Transverse colon (tissue), 4 donors: ENCODE measurements around the gene IMP4. TPM values are rescaled to one million over a fixed set of nuclear protein-coding genes. Genes with fewer than 3 reads are reported as not detected.

ENCODE experiments used
- DNase-seq: peaks from one replicate; pipeline ENCODE4 v3.0.0-alpha.2; 2019
- H3K27ac ChIP-seq, 4 donors: fragments of 200-600 bp; sonication (generic); 2 replicates each; pipeline ENCODE4 v1.5.1; 2016 to 2018; ENCODE audit warnings: inconsistent platforms in 4 of 4
- H3K27me3 ChIP-seq: fragments of 200-600 bp; sonication (generic); 2 replicates; pipeline ENCODE4 v1.5.1; 2017; ENCODE audit warnings: inconsistent platforms
- H3K36me3 ChIP-seq, 4 donors: fragments of 200-600 bp; sonication (generic); 2 replicates each; pipeline ENCODE4 v1.5.1; 2017 to 2019; ENCODE audit warnings: inconsistent platforms in 4 of 4
- H3K4me1 ChIP-seq, 4 donors: fragments of 200-600 bp; sonication (generic); 2 replicates each; pipeline ENCODE4 v1.5.1; 2017 to 2020; ENCODE audit warnings: inconsistent platforms in 4 of 4
- H3K4me3 ChIP-seq, 4 donors: fragments of 200-600 bp; sonication (generic); 1 replicate in 1 of 4; 2 replicates in 3 of 4; pipeline versions ENCODE4 v1.5.1 to v1.6.1; 2017 to 2019; ENCODE audit warnings: inconsistent platforms in 4 of 4
- H3K9me3 ChIP-seq, 2 donors: fragments of 200-600 bp; sonication (generic); 2 replicates each; pipeline ENCODE4 v1.5.1; 2017 to 2019; ENCODE audit warnings: inconsistent platforms in 2 of 2
- CTCF ChIP-seq, 5 experiments: fragments of 200-600 bp in 3 of 5; fragments of 450-650 bp in 2 of 5; sonication (generic) in 3 of 5; IDR thresholded peaks; 1 replicate in 2 of 5; 2 replicates in 3 of 5; pipeline ENCODE4 v1.5.1; 2016 to 2017; ENCODE audit warnings: antibody characterized with exemption in 5 of 5, inconsistent platforms in 3 of 5, mild to moderate bottlenecking in 2 of 5, moderate library complexity in 1 of 5
- EP300 ChIP-seq: sonication (generic); formaldehyde crosslinking; IDR thresholded peaks from one replicate; pipeline ENCODE4 v1.6.1; 2017; ENCODE audit warnings: antibody characterized with exemption, low read depth
- POLR2A ChIP-seq: fragments of 450-650 bp; IDR thresholded peaks from one replicate; pipeline ENCODE4 v1.6.1; 2016; ENCODE audit warnings: antibody characterized with exemption, mild to moderate bottlenecking, moderate library complexity
- POLR2AphosphoS5 ChIP-seq, 3 donors: sonication (generic); formaldehyde crosslinking; IDR thresholded peaks; one replicate each; pipeline ENCODE4 v1.6.1; 2016; ENCODE audit warnings: antibody characterized with exemption in 3 of 3
- WGBS, 2 donors: methylation state at CpG; one replicate each; pipeline ENCODE4 v1.1.5; 2018; ENCODE audit warnings: low coverage in 1 of 2; 5-methylcytosine and 5-hydroxymethylcytosine counted together
- in situ Hi-C, 4 donors: fragments of 200-750 bp; cut with MboI; loops; one replicate each; pipeline versions ENCODE4 v1.15.0 to v1.15.1; 2017; ENCODE audit warnings: low sequenced_read_pairs in 3 of 4, low pct_ligation_motif_present in 1 of 4, low pct_unique_long_range_greater_than_20kb in 1 of 4
- intact Hi-C: fragments of 100-400 bp; cut with DNase I; formaldehyde crosslinking; loops from one replicate; pipeline ENCODE4 v1.15.1; 2023; ENCODE audit warnings: low total_unique reads
- total RNA-seq, 4 donors: library from RNA; depleted of rRNA; stranded (reverse); fragments of >200 nt; gene quantifications; one replicate each; pipeline ENCODE4 v1.1.0, GENCODE V29; 2016

The IMP4 gene
- total RNA-seq, 4 donors from 2014 or later, result 52.1 to 367 (median 83.7) TPM

GRCh38 chr2:130387804-130388203, 45.1 kb downstream of the IMP4 start:
- TF ChIP-seq POLR2AphosphoS5 (IDR thresholded peaks at IDR 0.05), result no peak
- no peak for TF ChIP-seq POLR2A
- no peak for TF ChIP-seq CTCF (IDR thresholded peaks at IDR 0.05)
- no peak for TF ChIP-seq EP300
- Histone ChIP-seq H3K4me1 (peaks cover 9 to 27% (median 13%) of the 10 kb centered on the region in 4 donors), H3K36me3 (no peaks in the 10 kb centered on the region), H3K27me3 (no peaks in the 10 kb centered on the region), H3K27ac (peak overlapping the region in 2 of 4 donors; percentile 27 to 45), H3K4me3 (no peak overlapping the region), H3K9me3 (no peaks in the 10 kb centered on the region)
- intact Hi-C loops (no loop called here), in situ Hi-C loops (no loop called here)
- DNase-seq, result no peak
- 82 to 100% methylated on average over 1 to 4 of the region's 4 CpGs for WGBS, 2 donors

GRCh38 chr2:130388221-130388907, 45.7 kb downstream of the IMP4 start:
- H3K4me3 ChIP-seq, result no peak overlapping the region
- 81% methylated on average over 8 of the region's 8 CpGs; no CpG with 5 or more reads in 1 of the 2 donors for WGBS, 2 donors
- TF ChIP-seq EP300 (no peak), POLR2A (no peak), POLR2AphosphoS5 (IDR thresholded peaks at IDR 0.05) (no peak), CTCF (IDR thresholded peaks at IDR 0.05) (no peak)
- H3K27me3 ChIP-seq, result no peaks in the 10 kb centered on the region
- H3K4me1 ChIP-seq, result peaks cover 9 to 27% (median 13%) of the 10 kb centered on the region in 4 donors
- no peak for DNase-seq
- peak overlapping the region in 1 of 4 donors; percentile 45 for H3K27ac ChIP-seq
- no peaks in the 10 kb centered on the region for H3K9me3 ChIP-seq
- intact Hi-C loops (no loop called here), in situ Hi-C loops (no loop called here)
- no peaks in the 10 kb centered on the region for H3K36me3 ChIP-seq

- Histone ChIP-seq H3K9me3 (no peaks in the 10 kb centered on the region), H3K4me1 (peaks cover 9 to 27% (median 13%) of the 10 kb centered on the region in 4 donors), H3K36me3 (no peaks in the 10 kb centered on the region), H3K27me3 (no peaks in the 10 kb centered on the region), H3K27ac (peak overlapping the region in 1 of 4 donors; percentile 89), H3K4me3 (no peak overlapping the region)
- no peak for TF ChIP-seq POLR2A
- WGBS, 2 donors, result 88 to 94% methylated on average over 4 to 6 of the region's 6 CpGs
- intact Hi-C loops (no loop called here), in situ Hi-C loops (no loop called here)
- DNase-seq, result no peak
Measured at GRCh38 chr2:130389358-130389757, 46.7 kb downstream of the IMP4 start.

GRCh38 chr2:130389783-130390182, 47.1 kb downstream of the IMP4 start:
- Histone ChIP-seq H3K4me1 (peaks cover 9 to 27% (median 13%) of the 10 kb centered on the region in 4 donors), H3K27ac (peak overlapping the region in 3 of 4 donors; percentile 85 to 95 (median 89)), H3K27me3 (no peaks in the 10 kb centered on the region), H3K9me3 (no peaks in the 10 kb centered on the region), H3K36me3 (no peaks in the 10 kb centered on the region), H3K4me3 (no peak overlapping the region)
- no peak for DNase-seq
- in situ Hi-C loops (no loop called here), intact Hi-C loops (no loop called here)
- WGBS, 2 donors, result 83 to 87% methylated on average over 1 to 3 of the region's 3 CpGs
- TF ChIP-seq EP300 (no peak), CTCF (IDR thresholded peaks at IDR 0.05) (no peak), POLR2AphosphoS5 (IDR thresholded peaks at IDR 0.05) (no peak), POLR2A (no peak)
